Naive thymus-derived CD4-positive, alpha-beta T cell (primary cell): ENCODE results near the gene SPATA6. TPM values are rescaled to one million over a fixed set of nuclear protein-coding genes. Genes with fewer than 3 reads are reported as not detected.
"Not testable (repeated sequence)": the region's sequence is repeated elsewhere in the genome, so short reads cannot be mapped to it uniquely, and the experiment has no call there.

Source experiments
- ATAC-seq: fragments of 150-1000 bp; cut with Tn5 transposase; 2 replicates; pipeline ENCODE4 v1.10.0; 2021; ENCODE audit warnings: mild to moderate bottlenecking, moderate library complexity
- CTCF ChIA-PET: fragments of 350-600 bp; sonication (Branson Sonifier 250); formaldehyde crosslinking; loops from one replicate; lab custom pipeline; 2021; ENCODE audit warnings: antibody characterized with exemption; lab: Charles Lee
- POLR2A ChIA-PET: fragments of 350-600 bp; sonication (Branson Sonifier 250); formaldehyde crosslinking; loops from one replicate; lab custom pipeline; 2021; ENCODE audit warnings: antibody characterized with exemption, inconsistent platforms; lab: Charles Lee
- DNase-seq, 9 donors: peaks; one replicate each; pipeline versions ENCODE4 v3.0.0 to v3.0.0-alpha.2; 2020 to 2022; ENCODE audit warnings: mixed read lengths in 1 of 9
- H3K27ac ChIP-seq: one replicate; pipeline ENCODE4 v1.7.0; 2013; ENCODE audit warnings: mild to moderate bottlenecking, low read depth, low read length, moderate library complexity
- H3K27me3 ChIP-seq, 2 donors: one replicate each; pipeline ENCODE4 v1.7.0; 2013; ENCODE audit warnings: low read length in 2 of 2, mild to moderate bottlenecking in 2 of 2, moderate library complexity in 2 of 2; ENCODE audit not compliant: control insufficient read depth in 2 of 2, insufficient read depth in 2 of 2
- H3K36me3 ChIP-seq, 3 experiments: 1 replicate in 2 of 3; 2 replicates in 1 of 3; pipeline ENCODE4 v1.7.0; 2013; ENCODE audit warnings: low read length in 3 of 3, mild to moderate bottlenecking in 3 of 3, moderate library complexity in 1 of 3; ENCODE audit not compliant: insufficient read depth in 3 of 3, control insufficient read depth in 2 of 3
- H3K4me1 ChIP-seq, 2 donors: one replicate each; pipeline ENCODE4 v1.7.0; 2013; ENCODE audit warnings: low read length in 2 of 2, mild to moderate bottlenecking in 2 of 2, moderate library complexity in 1 of 2; ENCODE audit not compliant: control insufficient read depth in 2 of 2, insufficient read depth in 2 of 2
- H3K4me3 ChIP-seq: 2 replicates; pipeline ENCODE4 v1.7.0; 2013; ENCODE audit warnings: mild to moderate bottlenecking, low read length
- H3K9me3 ChIP-seq, 3 experiments: 1 replicate in 2 of 3; 2 replicates in 1 of 3; pipeline ENCODE4 v1.7.0; 2013; ENCODE audit warnings: low read length in 3 of 3; ENCODE audit not compliant: control insufficient read depth in 2 of 3
- H3K27ac Mint-ChIP-seq, 9 donors: one replicate each; pipeline ENCODE4 v1.8.0; 2020 to 2022; ENCODE audit warnings: mixed read lengths in 9 of 9, mild to moderate bottlenecking in 8 of 9, moderate library complexity in 5 of 9, inconsistent platforms in 2 of 9
- H3K27me3 Mint-ChIP-seq, 5 donors: one replicate each; pipeline ENCODE4 v1.8.0; 2021 to 2022; ENCODE audit warnings: mixed read lengths in 5 of 5, mild to moderate bottlenecking in 1 of 5
- H3K36me3 Mint-ChIP-seq, 5 donors: one replicate each; pipeline ENCODE4 v1.8.0; 2020 to 2022; ENCODE audit warnings: mixed read lengths in 5 of 5, mild to moderate bottlenecking in 3 of 5, inconsistent platforms in 1 of 5
- H3K4me1 Mint-ChIP-seq, 7 donors: one replicate each; pipeline ENCODE4 v1.8.0; 2020 to 2022; ENCODE audit warnings: mixed read lengths in 7 of 7, mild to moderate bottlenecking in 3 of 7, inconsistent platforms in 1 of 7
- H3K4me3 Mint-ChIP-seq, 10 donors: one replicate each; pipeline ENCODE4 v1.8.0; 2020 to 2022; ENCODE audit warnings: mild to moderate bottlenecking in 10 of 10, mixed read lengths in 10 of 10, moderate library complexity in 6 of 10, inconsistent platforms in 2 of 10
- H3K9me3 Mint-ChIP-seq, 11 donors: one replicate each; pipeline ENCODE4 v1.8.0; 2020 to 2022; ENCODE audit warnings: mixed read lengths in 11 of 11, mild to moderate bottlenecking in 4 of 11, inconsistent platforms in 1 of 11, moderate library complexity in 1 of 11
- intact Hi-C, 2 donors: fragments of 100-400 bp; cut with micrococcal nuclease; formaldehyde crosslinking; loops; one replicate each; pipeline ENCODE4 v1.15.1; 2023
- polyA plus RNA-seq, 2 donors: library from polyadenylated mRNA; unstranded; fragments of 300-500 nt; fragmentation: Illumina TruSeq; gene quantifications; one replicate each; pipeline ENCODE4 v1.2.3, GENCODE V29; 2021
- total RNA-seq, 6 experiments: library from RNA in 5 of 6; stranded (reverse) in 5 of 6; gene quantifications; 1 replicate in 5 of 6; 2 replicates in 1 of 6; pipeline ENCODE4 v1.2.3 and lab custom pipeline; 2021 to 2026

SPATA6 gene
- total and polyA plus RNA-seq, 7 experiments from 2014 or later = 1.0 to 11.2 (median 3.0) TPM

DNA sequence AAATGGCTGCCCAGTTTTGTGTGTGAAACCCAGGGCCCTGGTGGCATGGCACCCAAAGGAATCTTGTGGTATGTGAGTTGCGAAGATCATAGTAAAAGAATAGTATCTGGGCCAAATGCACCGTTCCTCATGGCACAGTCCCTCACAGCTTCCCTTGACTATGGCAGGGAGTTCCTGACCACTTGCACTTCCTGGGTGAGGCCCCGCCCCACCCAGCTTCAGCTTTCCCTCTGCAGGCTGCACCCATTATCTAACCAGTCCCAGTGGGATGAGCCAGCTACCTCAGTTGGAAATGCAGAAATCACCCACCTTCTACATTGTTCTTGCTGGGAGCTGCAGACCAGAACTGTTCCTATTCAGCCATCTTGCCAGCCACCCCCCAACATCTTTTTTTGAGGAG, 186.5 kb downstream of the SPATA6 start:
- DNase-seq = no peak
- ChIA-PET CTCF (no interaction called here), POLR2A (no interaction called here)

GRCh38 chr1:48284696-48285420, 187.1 kb downstream of the SPATA6 start:
- not testable (repeated sequence) for ATAC-seq, H3K4me1 Mint-ChIP-seq

More for the DNA sequence above, 186.5 kb downstream of the SPATA6 start:
- H3K9me3 Mint-ChIP-seq = peaks cover 0 to 23% (median 6%) of the 10 kb centered on the region in 11 donors
- no peak overlapping the region for H3K4me3 Mint-ChIP-seq
- intact Hi-C loops = no loop called here
- Histone ChIP-seq H3K9me3 (no peaks in the 10 kb centered on the region), H3K27me3 (no peaks in the 10 kb centered on the region), H3K36me3 (no peaks in the 10 kb centered on the region), H3K4me1 (no peaks in the 10 kb centered on the region), H3K27ac (no peak overlapping the region), H3K4me3 (no peak overlapping the region)
- peaks cover 0 to 11% (median 0%) of the 10 kb centered on the region in 5 donors for H3K27me3 Mint-ChIP-seq
- H3K36me3 Mint-ChIP-seq = no peaks in the 10 kb centered on the region
- no peaks in the 10 kb centered on the region for H3K4me1 Mint-ChIP-seq
- ATAC-seq = no peak
- no peak overlapping the region for H3K27ac Mint-ChIP-seq

DNA sequence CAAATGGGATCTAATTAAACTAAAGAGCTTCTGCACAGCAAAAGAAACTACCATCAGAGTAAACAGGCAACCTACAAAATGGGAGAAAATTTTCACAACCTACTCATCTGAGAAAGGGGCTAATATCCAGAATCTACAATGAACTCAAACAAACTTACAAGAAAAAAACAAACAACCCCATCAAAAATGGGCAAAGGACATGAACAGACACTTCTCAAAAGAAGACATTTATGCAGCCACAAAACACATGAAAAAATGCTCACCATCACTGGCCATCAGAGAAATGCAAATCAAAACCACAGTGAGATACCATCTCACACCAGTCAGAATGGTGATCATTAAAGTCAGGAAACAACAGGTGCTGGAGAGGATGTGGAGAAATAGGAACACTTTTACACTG, 189.7 kb downstream of the SPATA6 start:
- ATAC-seq, CTCF ChIA-PET: not testable (repeated sequence)

More at GRCh38 chr1:48284696-48285420, 187.1 kb downstream of the SPATA6 start:
- intact Hi-C loops, H3K4me3 ChIP-seq, H3K36me3 Mint-ChIP-seq, CTCF ChIA-PET, H3K9me3 ChIP-seq, DNase-seq, H3K27me3 ChIP-seq, H3K27ac ChIP-seq, H3K4me1 ChIP-seq, POLR2A ChIA-PET, H3K4me3 Mint-ChIP-seq, H3K36me3 ChIP-seq, H3K27ac Mint-ChIP-seq: not testable (repeated sequence)
- Mint-ChIP-seq H3K9me3 (peaks cover 0 to 27% (median 11%) of the 10 kb centered on the region in 11 donors), H3K27me3 (peaks cover 0 to 11% (median 3%) of the 10 kb centered on the region in 5 donors)

GRCh38 chr1:48277437-48277836, 194.6 kb downstream of the SPATA6 start:
- H3K27ac Mint-ChIP-seq = not testable (repeated sequence)

More for the DNA sequence above, 189.7 kb downstream of the SPATA6 start:
- H3K4me3 ChIP-seq, H3K27ac Mint-ChIP-seq, H3K9me3 ChIP-seq, H3K27me3 ChIP-seq, H3K36me3 ChIP-seq, H3K4me1 Mint-ChIP-seq, H3K4me3 Mint-ChIP-seq, H3K27ac ChIP-seq, intact Hi-C loops, DNase-seq, POLR2A ChIA-PET, H3K4me1 ChIP-seq, H3K36me3 Mint-ChIP-seq: not testable (repeated sequence)
- H3K9me3 Mint-ChIP-seq = peaks cover 0 to 28% (median 18%) of the 10 kb centered on the region in 11 donors
- H3K27me3 Mint-ChIP-seq = peaks cover 0 to 21% (median 9%) of the 10 kb centered on the region in 5 donors

DNA sequence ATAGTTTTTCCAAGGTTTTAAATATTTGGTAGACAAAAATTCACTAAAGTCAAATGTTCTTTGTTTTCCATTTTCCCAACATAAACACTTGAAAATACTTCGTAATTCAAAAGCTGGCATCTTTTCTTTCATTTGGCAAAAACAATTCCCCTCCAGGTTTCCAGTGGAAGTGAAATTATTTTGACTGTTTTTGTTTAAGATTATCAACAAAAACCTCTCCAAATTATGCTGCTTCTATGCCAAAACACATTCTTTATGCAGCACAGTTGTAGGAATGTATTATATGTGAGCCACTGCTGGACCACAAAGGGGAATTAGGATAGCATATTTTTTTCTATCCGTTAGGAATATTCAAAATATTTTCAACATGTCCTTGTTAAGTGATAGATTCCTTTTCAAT, 205.4 kb downstream of the SPATA6 start:
- Mint-ChIP-seq H3K4me1 (peaks cover 0 to 1% (median 0%) of the 10 kb centered on the region in 7 donors), H3K4me3 (no peak overlapping the region), H3K9me3 (peaks cover 0 to 4% (median 0%) of the 10 kb centered on the region in 11 donors), H3K27ac (no peak overlapping the region), H3K27me3 (peaks cover 0 to 12% (median 5%) of the 10 kb centered on the region in 5 donors), H3K36me3 (no peaks in the 10 kb centered on the region)
- ATAC-seq = no peak
- Histone ChIP-seq H3K4me1 (no peaks in the 10 kb centered on the region), H3K9me3 (no peaks in the 10 kb centered on the region), H3K27ac (no peak overlapping the region), H3K4me3 (no peak overlapping the region), H3K36me3 (no peaks in the 10 kb centered on the region), H3K27me3 (no peaks in the 10 kb centered on the region)
- DNase-seq = no peak
- ChIA-PET POLR2A (no interaction called here), CTCF (interaction anchor here (0.6 kb wide), 1 partner anchor 58 kb away, joined by 3 read pairs; no protein-coding TSS in a partner anchor)
- intact Hi-C loops = no loop called here

More at GRCh38 chr1:48277437-48277836, 194.6 kb downstream of the SPATA6 start:
- H3K27ac ChIP-seq, H3K9me3 ChIP-seq, POLR2A ChIA-PET, H3K27me3 ChIP-seq, H3K4me1 Mint-ChIP-seq, CTCF ChIA-PET, DNase-seq, H3K36me3 Mint-ChIP-seq, H3K4me3 Mint-ChIP-seq, intact Hi-C loops, H3K36me3 ChIP-seq, ATAC-seq, H3K4me3 ChIP-seq, H3K4me1 ChIP-seq: not testable (repeated sequence)
- Mint-ChIP-seq H3K27me3 (peaks cover 0 to 21% (median 15%) of the 10 kb centered on the region in 5 donors), H3K9me3 (peaks cover 0 to 40% (median 19%) of the 10 kb centered on the region in 11 donors)

GRCh38 chr1:48263041-48263440, 209.0 kb downstream of the SPATA6 start:
- H3K4me3 Mint-ChIP-seq = no peak overlapping the region
- peaks cover 0 to 1% (median 0%) of the 10 kb centered on the region in 7 donors for H3K4me1 Mint-ChIP-seq
- H3K27ac ChIP-seq = no peak overlapping the region
- H3K4me3 ChIP-seq = no peak overlapping the region
- ATAC-seq (no peak), DNase-seq (no peak)
- intact Hi-C loops = no loop called here
- H3K9me3 ChIP-seq = no peaks in the 10 kb centered on the region
- H3K27ac Mint-ChIP-seq = no peak overlapping the region
- peaks cover 0 to 4% (median 0%) of the 10 kb centered on the region in 11 donors for H3K9me3 Mint-ChIP-seq
- H3K27me3 Mint-ChIP-seq = peaks cover 0 to 12% (median 5%) of the 10 kb centered on the region in 5 donors
- H3K36me3 ChIP-seq = no peaks in the 10 kb centered on the region
- ChIA-PET POLR2A (no interaction called here), CTCF (no interaction called here)
- no peaks in the 10 kb centered on the region for H3K27me3 ChIP-seq
- H3K36me3 Mint-ChIP-seq = no peaks in the 10 kb centered on the region
- H3K4me1 ChIP-seq = no peaks in the 10 kb centered on the region
